ENCODE results near the gene ANTXR1.

- no peak for TF ChIP-seq CTCF (IDR thresholded peaks at IDR 0.05)
- TF ChIP-seq POLR2A (IDR thresholded peaks at IDR 0.05): no peak
- no peak for TF ChIP-seq EP300 (IDR thresholded peaks at IDR 0.05)
- no peak for TF ChIP-seq POLR2AphosphoS5 (IDR thresholded peaks at IDR 0.05)
Observed at GRCh38 chr2:69169655-69170389, 156.8 kb downstream of the ANTXR1 start.
